Measurements from ENCODE around the gene RPL37A. TPM values are rescaled to one million over a fixed set of nuclear protein-coding genes. Genes with fewer than 3 reads are reported as not detected.

RPL37A gene
- polyA plus RNA-seq, 1 donor from 2014 or later = 1,655 TPM

DNA sequence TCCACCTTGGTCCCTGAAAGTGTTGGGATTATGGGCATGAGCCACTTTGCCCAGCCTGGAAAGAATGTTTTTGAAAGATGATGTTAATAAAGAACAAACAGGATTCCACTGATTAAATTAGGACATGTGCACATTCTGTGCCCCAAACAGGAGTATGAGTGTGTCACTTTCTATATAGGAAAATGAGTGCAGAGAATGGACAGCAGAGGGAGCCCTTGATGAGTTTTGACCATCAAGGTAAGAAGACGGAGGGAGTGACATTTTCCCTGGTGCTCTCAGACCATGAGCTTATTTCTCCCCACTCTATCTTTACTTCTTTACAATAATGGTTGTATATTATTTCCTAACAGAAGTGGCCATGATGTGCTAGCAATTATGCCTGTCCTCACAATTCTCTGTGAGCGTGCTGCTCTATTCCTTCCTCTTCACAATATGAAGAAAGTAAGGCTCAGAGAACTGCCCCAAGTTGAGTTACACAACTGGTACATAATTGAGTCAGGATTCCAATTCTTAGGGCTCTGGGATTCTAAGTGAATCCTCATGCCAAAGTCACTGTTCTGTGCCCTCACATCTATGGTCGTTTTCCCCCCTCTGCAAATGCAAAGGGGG is 20.6 kb downstream of the RPL37A start:
- Histone ChIP-seq H3K4me2 (ENCODE audit: low read length) (no peak overlapping the region), H3K27ac (ENCODE audit: low read length) (no peak overlapping the region), H3K9me3 (ENCODE audit: low read length) (no peaks in the 10 kb centered on the region), H3K9me2 (ENCODE audit: insufficient read depth, low read length) (no peaks in the 10 kb centered on the region), H2AFZ (ENCODE audit: low read depth, low read length) (no peak overlapping the region), H3K27me3 (ENCODE audit: insufficient read depth, low read depth, low read length) (no peaks in the 10 kb centered on the region), H3K9ac (ENCODE audit: low read length) (no peak overlapping the region), H3K4me3 (ENCODE audit: low read length) (no peak overlapping the region), H4K20me1 (ENCODE audit: insufficient read depth) (no peaks in the 10 kb centered on the region), H3K79me2 (replicated peaks; ENCODE audit: insufficient read depth, low read length) (no peaks in the 10 kb centered on the region), H3F3A (ENCODE audit: insufficient read depth, low read length, poor library complexity, severe bottlenecking) (no peaks in the 10 kb centered on the region), H3K36me3 (ENCODE audit: insufficient read depth, low read length) (no peaks in the 10 kb centered on the region)
- TF ChIP-seq SMC3 (conservative IDR thresholded peaks at IDR 0.05; ENCODE audit: poor library complexity) = peak; percentile 95
- TF ChIP-seq EZH2 (IDR thresholded peaks at IDR 0.05; ENCODE audit: borderline replicate concordance, insufficient read depth, low read length, poor library complexity, severe bottlenecking) = no peak
- TF ChIP-seq, protein P1, sequence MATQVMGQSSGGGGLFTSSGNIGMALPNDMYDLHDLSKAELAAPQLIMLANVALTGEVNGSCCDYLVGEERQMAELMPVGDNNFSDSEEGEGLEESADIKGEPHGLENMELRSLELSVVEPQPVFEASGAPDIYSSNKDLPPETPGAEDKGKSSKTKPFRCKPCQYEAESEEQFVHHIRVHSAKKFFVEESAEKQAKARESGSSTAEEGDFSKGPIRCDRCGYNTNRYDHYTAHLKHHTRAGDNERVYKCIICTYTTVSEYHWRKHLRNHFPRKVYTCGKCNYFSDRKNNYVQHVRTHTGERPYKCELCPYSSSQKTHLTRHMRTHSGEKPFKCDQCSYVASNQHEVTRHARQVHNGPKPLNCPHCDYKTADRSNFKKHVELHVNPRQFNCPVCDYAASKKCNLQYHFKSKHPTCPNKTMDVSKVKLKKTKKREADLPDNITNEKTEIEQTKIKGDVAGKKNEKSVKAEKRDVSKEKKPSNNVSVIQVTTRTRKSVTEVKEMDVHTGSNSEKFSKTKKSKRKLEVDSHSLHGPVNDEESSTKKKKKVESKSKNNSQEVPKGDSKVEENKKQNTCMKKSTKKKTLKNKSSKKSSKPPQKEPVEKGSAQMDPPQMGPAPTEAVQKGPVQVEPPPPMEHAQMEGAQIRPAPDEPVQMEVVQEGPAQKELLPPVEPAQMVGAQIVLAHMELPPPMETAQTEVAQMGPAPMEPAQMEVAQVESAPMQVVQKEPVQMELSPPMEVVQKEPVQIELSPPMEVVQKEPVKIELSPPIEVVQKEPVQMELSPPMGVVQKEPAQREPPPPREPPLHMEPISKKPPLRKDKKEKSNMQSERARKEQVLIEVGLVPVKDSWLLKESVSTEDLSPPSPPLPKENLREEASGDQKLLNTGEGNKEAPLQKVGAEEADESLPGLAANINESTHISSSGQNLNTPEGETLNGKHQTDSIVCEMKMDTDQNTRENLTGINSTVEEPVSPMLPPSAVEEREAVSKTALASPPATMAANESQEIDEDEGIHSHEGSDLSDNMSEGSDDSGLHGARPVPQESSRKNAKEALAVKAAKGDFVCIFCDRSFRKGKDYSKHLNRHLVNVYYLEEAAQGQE (IDR thresholded peaks at IDR 0.05; ENCODE audit: borderline replicate concordance) = no peak
- TF ChIP-seq, protein P2, sequence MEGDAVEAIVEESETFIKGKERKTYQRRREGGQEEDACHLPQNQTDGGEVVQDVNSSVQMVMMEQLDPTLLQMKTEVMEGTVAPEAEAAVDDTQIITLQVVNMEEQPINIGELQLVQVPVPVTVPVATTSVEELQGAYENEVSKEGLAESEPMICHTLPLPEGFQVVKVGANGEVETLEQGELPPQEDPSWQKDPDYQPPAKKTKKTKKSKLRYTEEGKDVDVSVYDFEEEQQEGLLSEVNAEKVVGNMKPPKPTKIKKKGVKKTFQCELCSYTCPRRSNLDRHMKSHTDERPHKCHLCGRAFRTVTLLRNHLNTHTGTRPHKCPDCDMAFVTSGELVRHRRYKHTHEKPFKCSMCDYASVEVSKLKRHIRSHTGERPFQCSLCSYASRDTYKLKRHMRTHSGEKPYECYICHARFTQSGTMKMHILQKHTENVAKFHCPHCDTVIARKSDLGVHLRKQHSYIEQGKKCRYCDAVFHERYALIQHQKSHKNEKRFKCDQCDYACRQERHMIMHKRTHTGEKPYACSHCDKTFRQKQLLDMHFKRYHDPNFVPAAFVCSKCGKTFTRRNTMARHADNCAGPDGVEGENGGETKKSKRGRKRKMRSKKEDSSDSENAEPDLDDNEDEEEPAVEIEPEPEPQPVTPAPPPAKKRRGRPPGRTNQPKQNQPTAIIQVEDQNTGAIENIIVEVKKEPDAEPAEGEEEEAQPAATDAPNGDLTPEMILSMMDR (IDR thresholded peaks at IDR 0.05; ENCODE audit: poor library complexity, severe bottlenecking) = peak; percentile 87
- TF ChIP-seq MXI1 (conservative IDR thresholded peaks at IDR 0.05; ENCODE audit: poor library complexity, severe bottlenecking) = no peak
- no peak for TF ChIP-seq TAF1 (IDR thresholded peaks at IDR 0.05; ENCODE audit: low read depth)
- TF ChIP-seq POLR2AphosphoS5 (IDR thresholded peaks at IDR 0.05) = no peak
- TF ChIP-seq RAD21 (conservative IDR thresholded peaks at IDR 0.05) = peak; percentile 82
- TF ChIP-seq EP300 (conservative IDR thresholded peaks at IDR 0.05; ENCODE audit: poor library complexity, severe bottlenecking) = no peak

DNA sequence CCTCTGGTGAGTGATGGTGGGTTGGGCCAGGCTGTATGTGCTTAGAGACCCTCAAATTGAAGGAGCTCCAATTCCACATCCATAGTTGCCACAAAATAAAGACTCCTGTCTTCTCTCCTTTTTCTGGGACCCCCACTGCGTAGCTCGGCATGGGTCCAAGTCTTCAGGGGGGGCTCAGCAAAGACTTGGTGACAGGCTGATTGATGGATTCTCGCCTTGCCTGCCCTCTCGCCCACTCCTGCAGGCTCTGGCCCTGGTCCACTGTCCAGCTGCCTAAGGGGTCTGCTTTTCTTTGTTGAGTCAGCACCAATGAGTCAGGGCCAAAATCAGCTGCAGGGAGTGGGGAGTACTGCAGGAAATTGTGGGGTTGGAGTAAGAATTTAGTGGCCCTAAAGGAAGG is 21.5 kb downstream of the RPL37A start:
- no peaks in the 10 kb centered on the region for H3K27me3 ChIP-seq (ENCODE audit: insufficient read depth, low read depth, low read length)
- H2AFZ ChIP-seq (ENCODE audit: low read depth, low read length) = no peak overlapping the region
- H3F3A ChIP-seq (ENCODE audit: insufficient read depth, low read length, poor library complexity, severe bottlenecking) = no peaks in the 10 kb centered on the region
- H3K4me3 ChIP-seq (ENCODE audit: low read length) = no peak overlapping the region
- no peak overlapping the region for H3K27ac ChIP-seq (ENCODE audit: low read length)
- no peak overlapping the region for H3K9ac ChIP-seq (ENCODE audit: low read length)
- no peaks in the 10 kb centered on the region for H3K9me3 ChIP-seq (ENCODE audit: low read length)
- no peaks in the 10 kb centered on the region for H3K79me2 ChIP-seq (replicated peaks; ENCODE audit: insufficient read depth, low read length)
- H4K20me1 ChIP-seq (ENCODE audit: insufficient read depth) = no peaks in the 10 kb centered on the region
- H3K4me2 ChIP-seq (ENCODE audit: low read length) = no peak overlapping the region
- H3K36me3 ChIP-seq (ENCODE audit: insufficient read depth, low read length) = no peaks in the 10 kb centered on the region
- no peak for TF ChIP-seq EZH2 (IDR thresholded peaks at IDR 0.05; ENCODE audit: borderline replicate concordance, insufficient read depth, low read length, poor library complexity, severe bottlenecking)
- no peak for TF ChIP-seq RAD21 (conservative IDR thresholded peaks at IDR 0.05)
- TF ChIP-seq SMC3 (conservative IDR thresholded peaks at IDR 0.05; ENCODE audit: poor library complexity) = no peak
- no peak for TF ChIP-seq TAF1 (IDR thresholded peaks at IDR 0.05; ENCODE audit: low read depth)
- TF ChIP-seq, protein P1 (IDR thresholded peaks at IDR 0.05; ENCODE audit: borderline replicate concordance) = no peak
- TF ChIP-seq, protein P2 (IDR thresholded peaks at IDR 0.05; ENCODE audit: poor library complexity, severe bottlenecking) = no peak
- no peak for TF ChIP-seq POLR2AphosphoS5 (IDR thresholded peaks at IDR 0.05)
- no peak for TF ChIP-seq MXI1 (conservative IDR thresholded peaks at IDR 0.05; ENCODE audit: poor library complexity, severe bottlenecking)
- no peak for TF ChIP-seq EP300 (conservative IDR thresholded peaks at IDR 0.05; ENCODE audit: poor library complexity, severe bottlenecking)
- no peaks in the 10 kb centered on the region for H3K9me2 ChIP-seq (ENCODE audit: insufficient read depth, low read length)

Data from neural cell (in vitro differentiated cells).